OCI-LY1 (cell line): ENCODE results near the gene ST6GALNAC3.

ENCODE experiments used
- H2AFZ ChIP-seq: fragments of 200-600 bp; sonication (generic), shearing (Covaris generic); 2 replicates; pipeline ENCODE4 v1.6.0; 2014; ENCODE audit warnings: antibody characterized with exemption, mild to moderate bottlenecking, low read length
- H3F3A ChIP-seq: fragments of 200-600 bp; sonication (generic), shearing (Covaris generic); 2 replicates; pipeline ENCODE4 v1.6.0; 2014; ENCODE audit warnings: mild to moderate bottlenecking, antibody characterized with exemption, low read length, moderate library complexity; ENCODE audit not compliant: insufficient read depth
- H3K27ac ChIP-seq: fragments of 200-600 bp; sonication (generic); 2 replicates; pipeline ENCODE4 v1.5.1; 2014; ENCODE audit warnings: low read length, mixed run types, mild to moderate bottlenecking, low read depth; ENCODE audit not compliant: poor library complexity, severe bottlenecking
- H3K27me3 ChIP-seq: fragments of 200-600 bp; sonication (generic); 2 replicates; pipeline ENCODE4 v1.6.0; 2014; ENCODE audit warnings: antibody characterized with exemption, mild to moderate bottlenecking, low read length, moderate library complexity; ENCODE audit not compliant: insufficient read depth
- H3K36me3 ChIP-seq: fragments of 200-600 bp; sonication (generic); 2 replicates; pipeline ENCODE4 v1.6.1; 2014; ENCODE audit warnings: mild to moderate bottlenecking, antibody characterized with exemption, low read length, moderate library complexity, mixed read lengths; ENCODE audit not compliant: insufficient read depth
- H3K4me1 ChIP-seq: fragments of 200-600 bp; sonication (generic); 2 replicates; pipeline ENCODE4 v1.5.1; 2014; ENCODE audit warnings: mild to moderate bottlenecking, low read length, moderate library complexity; ENCODE audit not compliant: insufficient read depth, severe bottlenecking
- H3K4me2 ChIP-seq: fragments of 200-600 bp; sonication (generic), shearing (Covaris generic); 2 replicates; pipeline ENCODE4 v1.6.1; 2014; ENCODE audit warnings: low read length
- H3K4me3 ChIP-seq: fragments of 200-600 bp; sonication (generic); 2 replicates; pipeline ENCODE4 v1.5.1; 2014; ENCODE audit warnings: low read length, low read depth, mild to moderate bottlenecking, mixed read lengths; ENCODE audit not compliant: poor library complexity, severe bottlenecking
- H3K79me2 ChIP-seq: fragments of 200-600 bp; shearing (Covaris generic); 2 replicates; pipeline ENCODE4 v1.6.1; 2016; ENCODE audit warnings: mixed run types, low read length, mixed read lengths; ENCODE audit not compliant: insufficient read depth
- H3K9ac ChIP-seq: fragments of 200-600 bp; sonication (generic), shearing (Covaris generic); 2 replicates; pipeline ENCODE4 v1.6.1; 2014; ENCODE audit warnings: mild to moderate bottlenecking, low read length, mixed read lengths
- H3K9me2 ChIP-seq: fragments of 200-600 bp; sonication (generic), shearing (Covaris generic); 2 replicates; pipeline ENCODE4 v1.6.1; 2014; ENCODE audit warnings: low read depth, mild to moderate bottlenecking, low read length, mixed read lengths
- H3K9me3 ChIP-seq: fragments of 200-600 bp; shearing (Covaris generic); 2 replicates; pipeline ENCODE4 v1.6.1; 2014; ENCODE audit warnings: low read length, mixed read lengths
- H4K20me1 ChIP-seq: fragments of 200-600 bp; sonication (generic), shearing (Covaris generic); 2 replicates; pipeline ENCODE4 v1.6.0; 2016; ENCODE audit warnings: mild to moderate bottlenecking, low read length; ENCODE audit not compliant: insufficient read depth
- EZH2 ChIP-seq: fragments of 200-600 bp; sonication (generic), shearing (Covaris generic); IDR thresholded peaks from 2 replicates; pipeline ENCODE4 v1.8.0; 2017; ENCODE audit warnings: borderline replicate concordance, mixed run types, mild to moderate bottlenecking, antibody characterized with exemption, low read length, moderate library complexity, mixed read lengths
- TF ChIP-seq, protein P1 (sequence below): fragments of 200-600 bp; sonication (generic), shearing (Covaris generic); IDR thresholded peaks from 2 replicates; pipeline ENCODE4 v1.5.1; 2017; ENCODE audit warnings: mild to moderate bottlenecking, antibody characterized with exemption, low read length, moderate library complexity, mixed read lengths

The ST6GALNAC3 gene

DNA sequence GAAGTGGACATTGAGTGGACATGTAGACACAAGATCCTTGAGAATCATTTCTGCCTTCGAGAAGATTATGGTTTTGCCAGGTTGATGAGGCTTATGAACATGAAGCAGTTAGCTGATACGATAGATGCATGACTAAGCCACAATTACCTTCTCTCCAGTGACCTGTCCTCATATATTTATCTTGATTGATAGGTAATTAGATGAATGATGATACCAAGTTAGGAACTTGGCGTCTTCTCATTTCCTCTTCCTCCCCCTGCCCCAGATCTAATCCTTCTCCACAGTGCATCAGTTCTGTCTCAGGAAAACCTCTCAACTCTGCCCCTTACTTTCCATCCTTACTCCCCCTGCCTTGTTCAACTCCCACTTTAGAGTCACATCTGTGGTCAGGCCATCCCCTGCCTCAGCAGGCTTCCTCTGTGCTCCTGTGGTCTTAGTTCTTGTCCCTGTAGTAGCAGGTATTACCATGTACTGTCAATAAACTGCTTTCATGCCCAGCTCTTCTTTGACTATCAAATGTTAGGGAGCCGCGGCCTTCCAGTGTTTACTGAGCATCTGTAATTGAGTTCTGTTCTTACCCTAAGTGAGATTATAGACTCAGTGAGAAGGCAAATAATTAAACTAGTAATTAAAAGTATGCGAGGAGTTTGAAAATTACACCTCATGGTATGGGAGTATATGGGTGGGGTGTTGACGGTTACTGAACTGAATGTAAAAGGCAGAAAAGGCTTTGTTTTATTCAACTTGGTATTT, 5.1 kb downstream of the ST6GALNAC3 start:
- no peaks in the 10 kb centered on the region for H4K20me1 ChIP-seq
- H3K4me3 ChIP-seq, result no peak overlapping the region
- H3K4me1 ChIP-seq, result no peaks in the 10 kb centered on the region
- H2AFZ ChIP-seq, result no peak overlapping the region
- H3F3A ChIP-seq, result no peaks in the 10 kb centered on the region
- no peak overlapping the region for H3K27ac ChIP-seq
- H3K4me2 ChIP-seq, result no peak overlapping the region
- H3K79me2 ChIP-seq, result no peaks in the 10 kb centered on the region
- TF ChIP-seq EZH2, result no peak
- TF ChIP-seq, protein P1, sequence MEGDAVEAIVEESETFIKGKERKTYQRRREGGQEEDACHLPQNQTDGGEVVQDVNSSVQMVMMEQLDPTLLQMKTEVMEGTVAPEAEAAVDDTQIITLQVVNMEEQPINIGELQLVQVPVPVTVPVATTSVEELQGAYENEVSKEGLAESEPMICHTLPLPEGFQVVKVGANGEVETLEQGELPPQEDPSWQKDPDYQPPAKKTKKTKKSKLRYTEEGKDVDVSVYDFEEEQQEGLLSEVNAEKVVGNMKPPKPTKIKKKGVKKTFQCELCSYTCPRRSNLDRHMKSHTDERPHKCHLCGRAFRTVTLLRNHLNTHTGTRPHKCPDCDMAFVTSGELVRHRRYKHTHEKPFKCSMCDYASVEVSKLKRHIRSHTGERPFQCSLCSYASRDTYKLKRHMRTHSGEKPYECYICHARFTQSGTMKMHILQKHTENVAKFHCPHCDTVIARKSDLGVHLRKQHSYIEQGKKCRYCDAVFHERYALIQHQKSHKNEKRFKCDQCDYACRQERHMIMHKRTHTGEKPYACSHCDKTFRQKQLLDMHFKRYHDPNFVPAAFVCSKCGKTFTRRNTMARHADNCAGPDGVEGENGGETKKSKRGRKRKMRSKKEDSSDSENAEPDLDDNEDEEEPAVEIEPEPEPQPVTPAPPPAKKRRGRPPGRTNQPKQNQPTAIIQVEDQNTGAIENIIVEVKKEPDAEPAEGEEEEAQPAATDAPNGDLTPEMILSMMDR, result no peak
- H3K36me3 ChIP-seq, result no peaks in the 10 kb centered on the region
- H3K27me3 ChIP-seq, result no peaks in the 10 kb centered on the region
- H3K9me3 ChIP-seq, result no peaks in the 10 kb centered on the region
- H3K9me2 ChIP-seq, result no peaks in the 10 kb centered on the region
- no peak overlapping the region for H3K9ac ChIP-seq

DNA sequence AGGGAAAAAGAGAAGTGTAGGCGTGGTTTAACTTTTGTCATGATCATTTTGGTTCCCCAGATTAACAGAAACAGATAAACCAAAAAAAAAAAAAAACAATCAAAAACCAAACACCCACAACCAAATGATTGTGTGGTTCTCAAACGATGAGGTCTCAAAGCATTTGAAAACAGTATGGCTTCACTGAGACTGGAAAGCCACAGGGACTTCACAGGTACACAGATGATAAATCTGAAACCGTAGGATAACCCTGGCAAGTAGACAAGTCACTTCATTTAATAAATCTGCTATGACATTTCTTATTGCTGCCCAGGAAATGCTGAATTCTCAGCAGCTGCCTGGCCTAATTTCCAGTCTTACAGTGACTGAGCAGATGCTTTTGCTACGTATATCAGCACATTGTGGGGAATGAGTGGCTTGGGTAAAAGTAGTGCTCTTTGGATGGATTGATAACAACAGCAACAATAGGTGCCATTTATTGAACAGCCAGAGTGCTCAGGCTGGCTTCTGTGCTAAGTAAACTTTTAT, 6.1 kb downstream of the ST6GALNAC3 start:
- H4K20me1 ChIP-seq, result no peaks in the 10 kb centered on the region
- no peak overlapping the region for H3K4me3 ChIP-seq
- no peak for TF ChIP-seq EZH2
- TF ChIP-seq, protein P1, result no peak
- no peaks in the 10 kb centered on the region for H3K79me2 ChIP-seq
- H3K9ac ChIP-seq, result no peak overlapping the region
- no peaks in the 10 kb centered on the region for H3K27me3 ChIP-seq
- H3F3A ChIP-seq, result no peaks in the 10 kb centered on the region
- no peaks in the 10 kb centered on the region for H3K9me2 ChIP-seq
- no peak overlapping the region for H3K27ac ChIP-seq
- H2AFZ ChIP-seq, result no peak overlapping the region
- no peaks in the 10 kb centered on the region for H3K4me1 ChIP-seq
- no peaks in the 10 kb centered on the region for H3K9me3 ChIP-seq
- H3K4me2 ChIP-seq, result no peak overlapping the region
- no peaks in the 10 kb centered on the region for H3K36me3 ChIP-seq

DNA sequence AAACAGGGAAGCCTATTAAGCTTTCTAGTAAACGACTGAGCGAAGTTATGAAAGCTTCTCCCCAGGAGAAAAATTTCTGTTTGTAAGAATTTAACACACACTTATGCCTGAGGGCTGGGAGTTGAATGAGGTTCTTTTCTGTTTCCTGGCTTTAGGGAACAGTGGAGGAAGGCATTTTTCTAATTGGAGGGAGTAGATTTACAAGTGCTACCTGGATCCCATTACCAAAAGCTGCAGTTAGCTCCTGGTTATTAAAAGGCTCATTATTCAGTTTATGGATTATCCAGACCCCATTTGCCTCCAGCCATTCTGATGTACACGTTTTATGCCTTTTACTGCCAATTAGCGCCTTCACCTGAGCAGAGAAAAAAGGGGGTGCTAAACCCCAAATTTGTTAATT, 7.5 kb downstream of the ST6GALNAC3 start:
- no peaks in the 10 kb centered on the region for H3K36me3 ChIP-seq
- H3K27me3 ChIP-seq, result no peaks in the 10 kb centered on the region
- H3K9me2 ChIP-seq, result no peaks in the 10 kb centered on the region
- no peaks in the 10 kb centered on the region for H3F3A ChIP-seq
- no peaks in the 10 kb centered on the region for H3K79me2 ChIP-seq
- no peaks in the 10 kb centered on the region for H3K4me1 ChIP-seq
- H3K9me3 ChIP-seq, result no peaks in the 10 kb centered on the region
- H2AFZ ChIP-seq, result no peak overlapping the region
- H3K4me2 ChIP-seq, result no peak overlapping the region
- H3K27ac ChIP-seq, result no peak overlapping the region
- H4K20me1 ChIP-seq, result no peaks in the 10 kb centered on the region
- no peak for TF ChIP-seq EZH2
- TF ChIP-seq, protein P1, result no peak
- no peak overlapping the region for H3K9ac ChIP-seq
- no peak overlapping the region for H3K4me3 ChIP-seq
